HUES6 (cell line): ENCODE data around the gene CDC37.
"Not testable (repeated sequence)": the region's sequence is repeated elsewhere in the genome, so short reads cannot be mapped to it uniquely, and the experiment has no call there.

Source experiments
- H3K27ac ChIP-seq: 2 replicates; pipeline ENCODE4 v1.7.0; 2013; ENCODE audit warnings: low read depth, mild to moderate bottlenecking, low read length, inconsistent platforms
- H3K27me3 ChIP-seq: 2 replicates; pipeline ENCODE4 v1.6.1; 2013; ENCODE audit warnings: low read length; ENCODE audit not compliant: control insufficient read depth, insufficient read depth
- H3K36me3 ChIP-seq: 2 replicates; pipeline ENCODE4 v1.6.1; 2013; ENCODE audit warnings: low read length; ENCODE audit not compliant: control insufficient read depth, insufficient read depth
- H3K4me1 ChIP-seq: 2 replicates; pipeline ENCODE4 v1.6.1; 2013; ENCODE audit warnings: low read length; ENCODE audit not compliant: control insufficient read depth, insufficient read depth
- H3K4me3 ChIP-seq: 2 replicates; pipeline ENCODE4 v1.5.1; 2013; ENCODE audit warnings: low read depth, low read length
- H3K9ac ChIP-seq: one replicate; pipeline ENCODE4 v1.6.1; 2013; ENCODE audit warnings: mild to moderate bottlenecking, low read length
- H3K9me3 ChIP-seq: 2 replicates; pipeline ENCODE4 v1.6.1; 2013; ENCODE audit warnings: low read depth, low read length; ENCODE audit not compliant: control insufficient read depth, insufficient read depth

Gene CDC37

GRCh38 chr19:10404888-10405820, 1.8 kb upstream of the CDC37 start:
- Histone ChIP-seq H3K9me3 (no peaks in the 10 kb centered on the region), H3K27me3 (peaks cover 41% of the 10 kb centered on the region), H3K36me3 (peaks cover 4% of the 10 kb centered on the region), H3K27ac (no peak overlapping the region), H3K9ac (no peak overlapping the region), H3K4me1 (peaks cover 6% of the 10 kb centered on the region), H3K4me3 (peak overlapping the region; percentile 99)

DNA sequence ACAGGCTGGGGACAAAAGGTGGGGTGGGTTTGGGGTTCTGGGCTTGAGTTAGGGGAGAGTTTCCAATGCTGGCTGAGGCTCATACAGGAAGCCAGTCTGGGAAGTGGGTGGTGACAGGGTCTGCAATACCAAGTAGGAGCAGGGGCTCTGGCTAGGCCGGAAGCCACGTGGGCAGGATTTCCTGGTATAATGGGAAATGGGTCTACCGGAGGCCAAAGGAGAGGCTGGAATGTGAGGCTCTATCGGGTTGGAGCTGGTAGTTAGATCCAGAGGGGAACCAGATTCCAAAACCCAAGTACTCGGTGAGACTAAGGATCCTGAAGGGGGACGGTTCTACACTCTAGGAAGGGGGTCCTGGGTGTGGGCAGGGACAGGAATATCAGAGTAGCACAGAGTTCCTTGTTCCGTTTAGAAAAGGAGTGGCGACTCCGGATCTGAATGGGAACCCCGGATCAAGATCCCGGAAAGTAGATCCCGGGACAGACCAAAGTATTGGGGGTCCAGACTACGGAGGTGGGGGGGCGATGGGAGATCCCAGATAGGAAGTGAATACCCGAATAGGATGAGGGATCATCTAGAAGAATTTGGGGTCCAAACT, 802 bp downstream of the CDC37 start:
- H3K27ac ChIP-seq: peak overlapping the region; percentile 42; the same call in 1 of the 2 replicates
- peaks cover 31% of the 10 kb centered on the region for H3K27me3 ChIP-seq
- peaks cover 6% of the 10 kb centered on the region for H3K4me1 ChIP-seq
- no peaks in the 10 kb centered on the region for H3K9me3 ChIP-seq
- H3K9ac ChIP-seq: peak overlapping the region; percentile 86
- peaks cover 18% of the 10 kb centered on the region for H3K36me3 ChIP-seq
- H3K4me3 ChIP-seq: peak overlapping the region; percentile 99

GRCh38 chr19:10399878-10400277, 3.5 kb downstream of the CDC37 start:
- Histone ChIP-seq H3K4me1 (no peaks in the 10 kb centered on the region; the same call in 1 of the 2 replicates), H3K36me3 (peaks cover 35% of the 10 kb centered on the region), H3K4me3 (no peak overlapping the region), H3K27me3 (peaks cover 7% of the 10 kb centered on the region), H3K27ac (no peak overlapping the region), H3K9me3 (no peaks in the 10 kb centered on the region), H3K9ac (no peak overlapping the region)

DNA sequence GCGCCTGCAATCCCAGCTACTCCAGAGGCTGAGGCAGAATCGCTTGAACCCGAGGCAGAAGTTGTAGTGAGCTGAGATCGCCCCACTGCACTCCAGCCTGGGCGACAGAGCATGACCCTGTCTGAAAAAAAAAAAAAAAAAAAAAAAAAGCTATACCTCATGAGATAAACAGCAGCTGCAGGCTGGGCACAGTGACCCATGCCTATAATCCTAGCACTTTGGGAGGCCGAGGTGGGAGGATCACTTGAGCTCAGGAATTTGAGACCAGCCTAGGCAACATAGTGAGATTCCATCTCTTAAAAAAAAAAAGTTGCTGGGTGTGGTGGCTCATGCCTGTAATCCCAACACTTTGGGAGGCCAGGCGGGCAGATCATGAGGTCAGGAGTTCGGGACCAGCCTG, 4.0 kb downstream of the CDC37 start:
- H3K36me3 ChIP-seq: peaks cover 40% of the 10 kb centered on the region
- not testable (repeated sequence) for H3K9ac ChIP-seq, H3K27ac ChIP-seq, H3K4me1 ChIP-seq, H3K4me3 ChIP-seq, H3K9me3 ChIP-seq, H3K27me3 ChIP-seq

GRCh38 chr19:10398819-10399218, 4.5 kb downstream of the CDC37 start:
- H3K4me3 ChIP-seq: no peak overlapping the region
- no peaks in the 10 kb centered on the region for H3K9me3 ChIP-seq
- no peaks in the 10 kb centered on the region for H3K27me3 ChIP-seq
- no peak overlapping the region for H3K9ac ChIP-seq
- H3K36me3 ChIP-seq: peaks cover 44% of the 10 kb centered on the region
- no peaks in the 10 kb centered on the region; the same call in 1 of the 2 replicates for H3K4me1 ChIP-seq
- no peak overlapping the region for H3K27ac ChIP-seq

DNA sequence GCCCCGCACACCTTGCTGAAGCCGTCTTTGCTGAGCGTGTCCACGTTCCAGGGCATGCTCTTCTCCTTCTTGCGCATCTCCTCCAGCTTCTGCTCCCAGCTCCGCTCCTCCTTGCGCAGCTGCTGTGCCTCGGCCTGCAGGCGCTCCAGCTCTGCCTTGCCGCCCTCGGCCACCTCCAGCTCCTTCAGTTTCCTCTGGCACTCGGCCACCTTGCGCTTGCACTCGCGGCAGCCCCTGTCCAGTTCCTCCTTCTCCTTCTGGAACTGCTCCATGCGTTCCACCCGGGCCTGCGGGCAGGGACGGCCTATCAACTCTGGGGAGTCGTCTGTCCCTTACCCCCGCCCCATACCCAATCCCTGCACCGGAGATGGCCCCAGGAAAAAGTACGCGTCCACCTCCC, 7.4 kb downstream of the CDC37 start:
- H3K36me3 ChIP-seq: peaks cover 68% of the 10 kb centered on the region
- H3K4me3 ChIP-seq: no peak overlapping the region
- H3K27ac ChIP-seq: no peak overlapping the region
- H3K9me3 ChIP-seq: no peaks in the 10 kb centered on the region
- H3K4me1 ChIP-seq: no peaks in the 10 kb centered on the region
- H3K27me3 ChIP-seq: no peaks in the 10 kb centered on the region
- no peak overlapping the region for H3K9ac ChIP-seq

GRCh38 chr19:10395436-10395835, 7.9 kb downstream of the CDC37 start:
- Histone ChIP-seq H3K9me3 (no peaks in the 10 kb centered on the region), H3K9ac (no peak overlapping the region), H3K4me3 (no peak overlapping the region), H3K27ac (no peak overlapping the region), H3K36me3 (peaks cover 68% of the 10 kb centered on the region), H3K27me3 (no peaks in the 10 kb centered on the region), H3K4me1 (no peaks in the 10 kb centered on the region)

GRCh38 chr19:10395003-10395402, 8.3 kb downstream of the CDC37 start:
- Histone ChIP-seq H3K9ac (no peak overlapping the region), H3K4me3 (no peak overlapping the region), H3K4me1 (no peaks in the 10 kb centered on the region), H3K9me3 (no peaks in the 10 kb centered on the region), H3K27me3 (no peaks in the 10 kb centered on the region), H3K27ac (no peak overlapping the region), H3K36me3 (peaks cover 63% of the 10 kb centered on the region)

- Histone ChIP-seq H3K27me3 (no peaks in the 10 kb centered on the region), H3K9me3 (no peaks in the 10 kb centered on the region), H3K9ac (no peak overlapping the region), H3K27ac (no peak overlapping the region), H3K4me1 (no peaks in the 10 kb centered on the region), H3K4me3 (no peak overlapping the region), H3K36me3 (peaks cover 56% of the 10 kb centered on the region)
Measured at GRCh38 chr19:10393137-10393536, 10.2 kb downstream of the CDC37 start.

GRCh38 chr19:10392120-10392519, 11.2 kb downstream of the CDC37 start:
- peaks cover 50% of the 10 kb centered on the region for H3K36me3 ChIP-seq
- no peaks in the 10 kb centered on the region for H3K4me1 ChIP-seq
- no peaks in the 10 kb centered on the region for H3K9me3 ChIP-seq

DNA sequence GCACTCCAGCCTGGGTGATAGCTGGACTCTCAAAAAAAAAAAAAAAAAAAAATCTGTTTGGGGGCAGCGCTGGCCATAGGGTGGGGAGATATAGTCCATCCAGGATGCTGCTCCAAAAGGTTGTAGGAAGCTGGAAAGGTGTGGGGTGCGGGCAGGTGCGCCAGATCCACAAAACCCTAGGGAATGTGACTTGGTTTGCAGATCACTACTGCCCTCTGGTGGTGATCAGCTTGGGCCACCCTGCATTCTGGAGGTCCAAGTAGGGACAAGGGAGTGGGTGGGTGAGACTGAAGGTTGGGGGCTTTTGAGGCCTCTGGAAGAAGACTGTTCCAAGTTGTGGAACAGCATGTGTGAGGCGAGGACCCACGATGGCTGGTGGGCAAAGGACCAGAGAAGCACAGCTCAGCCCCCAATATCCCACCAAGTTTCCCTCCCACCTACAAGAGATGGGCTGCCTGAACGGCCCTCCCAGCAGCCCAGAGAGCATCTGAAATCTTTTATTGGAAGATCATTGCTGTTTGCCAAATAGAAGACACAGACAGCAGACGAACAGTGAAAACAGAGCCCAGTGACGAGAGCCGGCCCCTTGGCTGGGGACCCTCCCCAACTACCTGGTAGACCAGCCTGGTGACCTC, 12.6 kb downstream of the CDC37 start:
- peaks cover 41% of the 10 kb centered on the region for H3K36me3 ChIP-seq
- no peaks in the 10 kb centered on the region for H3K4me1 ChIP-seq
- no peak overlapping the region for H3K4me3 ChIP-seq
- H3K27ac ChIP-seq: no peak overlapping the region
- no peak overlapping the region for H3K9ac ChIP-seq
- no peaks in the 10 kb centered on the region for H3K9me3 ChIP-seq
- no peaks in the 10 kb centered on the region for H3K27me3 ChIP-seq

More at GRCh38 chr19:10392120-10392519, 11.2 kb downstream of the CDC37 start:
- Histone ChIP-seq H3K4me3 (no peak overlapping the region), H3K27ac (no peak overlapping the region), H3K9ac (no peak overlapping the region), H3K27me3 (no peaks in the 10 kb centered on the region)
